SK-N-SH treated with all-trans-retinoic acid at 6 μM for 48 hours (cell line): Measurements from ENCODE around the gene MITF.
"Not testable (repeated sequence)": the region's sequence is repeated elsewhere in the genome, so short reads cannot be mapped to it uniquely, and the experiment has no call there.

Source experiments
- ATAC-seq: fragments of 200-7000 bp; cut with Tn5 transposase; 3 replicates; pipeline ENCODE4 v1.9.1; 2020; ENCODE audit warnings: mild to moderate bottlenecking, moderate library complexity
- ARNTL ChIP-seq: fragments of 450-650 bp; formaldehyde crosslinking; IDR thresholded peaks from 2 replicates; pipeline ENCODE4 v1.5.0; 2020; ENCODE audit warnings: low read depth, mild to moderate bottlenecking, moderate library complexity, borderline replicate concordance
- BACH2 ChIP-seq: fragments of 250-450 bp; sonication (Bioruptor Pico); IDR thresholded peaks from 2 replicates; pipeline ENCODE4 v1.9.0; 2021; ENCODE audit warnings: mild to moderate bottlenecking, borderline replicate concordance
- CREB5 ChIP-seq: fragments of 250-450 bp; sonication (Bioruptor Pico); IDR thresholded peaks from 2 replicates; pipeline ENCODE4 v1.5.1; 2020; ENCODE audit warnings: low read depth, mild to moderate bottlenecking, moderate library complexity
- CSDC2 ChIP-seq: fragments of 250-450 bp; sonication (Bioruptor Pico); IDR thresholded peaks from 2 replicates; pipeline ENCODE4 v1.5.0; 2020; ENCODE audit warnings: mild to moderate bottlenecking, moderate library complexity
- CSRNP3 ChIP-seq: fragments of 250-450 bp; sonication (Bioruptor Pico); IDR thresholded peaks from 2 replicates; pipeline ENCODE4 v1.5.1; 2021; ENCODE audit warnings: mild to moderate bottlenecking, moderate library complexity
- ESRRG ChIP-seq: fragments of 250-450 bp; sonication (Bioruptor Pico); IDR thresholded peaks from 2 replicates; pipeline ENCODE4 v1.6.1; 2021; ENCODE audit warnings: mild to moderate bottlenecking
- GLIS3 ChIP-seq: fragments of 250-450 bp; sonication (Bioruptor Pico); IDR thresholded peaks from 2 replicates; pipeline ENCODE4 v1.5.0; 2020; ENCODE audit warnings: mild to moderate bottlenecking, moderate library complexity
- ISL1 ChIP-seq: fragments of 250-450 bp; sonication (Bioruptor Pico); IDR thresholded peaks from 2 replicates; pipeline ENCODE4 v2.1.2; 2022; ENCODE audit warnings: mild to moderate bottlenecking, moderate library complexity
- OSR1 ChIP-seq: fragments of 250-450 bp; sonication (Bioruptor Pico); IDR thresholded peaks from 2 replicates; pipeline ENCODE4 v1.8.0; 2022; ENCODE audit warnings: moderate library complexity, mild to moderate bottlenecking, inconsistent platforms
- POU6F1 ChIP-seq: fragments of 250-450 bp; sonication (Bioruptor Pico); IDR thresholded peaks from 2 replicates; pipeline ENCODE4 v1.8.0; 2021; ENCODE audit warnings: low read depth, mild to moderate bottlenecking, moderate library complexity, borderline replicate concordance
- PPARA ChIP-seq: fragments of 250-450 bp; sonication (Bioruptor Pico); IDR thresholded peaks from 2 replicates; pipeline ENCODE4 v1.5.0; 2020; ENCODE audit warnings: mild to moderate bottlenecking, borderline replicate concordance
- RARB ChIP-seq: fragments of 250-450 bp; sonication (Bioruptor Pico); IDR thresholded peaks from 2 replicates; pipeline ENCODE4 v1.8.0; 2021; ENCODE audit warnings: mild to moderate bottlenecking, moderate library complexity
- SNAI2 ChIP-seq: fragments of 250-450 bp; sonication (Bioruptor Pico); IDR thresholded peaks from 2 replicates; pipeline ENCODE4 v1.5.0; 2020; ENCODE audit warnings: mild to moderate bottlenecking, moderate library complexity
- TCF4 ChIP-seq: fragments of 250-450 bp; sonication (Bioruptor Pico); IDR thresholded peaks from 2 replicates; pipeline ENCODE4 v1.8.0; 2021; ENCODE audit warnings: mild to moderate bottlenecking, moderate library complexity, borderline replicate concordance
- TOX ChIP-seq: fragments of 250-450 bp; sonication (Bioruptor Pico); IDR thresholded peaks from 2 replicates; pipeline ENCODE4 v1.8.0; 2021; ENCODE audit warnings: mild to moderate bottlenecking, moderate library complexity, borderline replicate concordance
- TSHZ2 ChIP-seq: fragments of 250-450 bp; sonication (Bioruptor Pico); IDR thresholded peaks from 2 replicates; pipeline ENCODE4 v1.5.0; 2020; ENCODE audit warnings: mild to moderate bottlenecking, moderate library complexity
- ZC3H10 ChIP-seq: fragments of 250-450 bp; sonication (Bioruptor Pico); IDR thresholded peaks from 2 replicates; pipeline ENCODE4 v1.5.1; 2021; ENCODE audit warnings: mild to moderate bottlenecking, moderate library complexity
- ZFP3 ChIP-seq: fragments of 250-450 bp; sonication (Bioruptor Pico); IDR thresholded peaks from 2 replicates; pipeline ENCODE4 v1.5.0; 2020; ENCODE audit warnings: mild to moderate bottlenecking, moderate library complexity
- ZFP30 ChIP-seq: fragments of 450-650 bp; formaldehyde crosslinking; IDR thresholded peaks from 2 replicates; pipeline ENCODE4 v1.5.0; 2022; ENCODE audit warnings: mild to moderate bottlenecking, moderate library complexity
- ZNF565 ChIP-seq: fragments of 450-650 bp; formaldehyde crosslinking; conservative IDR thresholded peaks from 2 replicates; pipeline ENCODE4 v1.5.0; 2020; ENCODE audit warnings: low read depth, mild to moderate bottlenecking, moderate library complexity
- ZNF70 ChIP-seq: fragments of 450-650 bp; formaldehyde crosslinking; IDR thresholded peaks from 2 replicates; pipeline ENCODE4 v1.5.0; 2020; ENCODE audit warnings: mild to moderate bottlenecking, moderate library complexity
- ZNF8 ChIP-seq: fragments of 450-650 bp; formaldehyde crosslinking; IDR thresholded peaks from 2 replicates; pipeline ENCODE4 v1.5.0; 2020; ENCODE audit warnings: mild to moderate bottlenecking, moderate library complexity
- TF ChIP-seq, protein P1 (sequence below): fragments of 250-450 bp; sonication (Bioruptor Pico); IDR thresholded peaks from 2 replicates; pipeline ENCODE4 v1.8.0; 2020; ENCODE audit warnings: mild to moderate bottlenecking, moderate library complexity, borderline replicate concordance

MITF gene

DNA sequence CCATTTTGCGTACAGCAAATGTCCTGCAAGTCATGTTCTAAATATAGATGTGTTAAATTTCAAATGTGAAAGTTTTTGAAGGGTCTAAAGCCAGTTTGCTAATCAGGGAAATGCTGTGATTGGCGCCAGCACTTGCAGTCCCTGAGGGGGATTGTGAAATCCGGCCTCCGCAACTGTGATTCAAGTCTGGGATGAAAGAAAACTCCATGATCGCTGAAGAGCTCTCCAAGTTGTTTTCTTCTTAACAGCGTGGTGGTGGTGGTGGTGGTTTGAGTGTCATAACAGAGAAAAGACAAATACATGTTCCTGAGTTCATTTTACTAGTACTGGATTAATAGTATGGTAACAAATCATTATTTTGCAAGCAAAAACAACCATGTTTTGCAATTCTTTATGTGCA is 51.8 kb downstream of the MITF start:
- no peak for ATAC-seq
- TF ChIP-seq ISL1: no peak
- no peak for TF ChIP-seq ZC3H10 (CRISPR knock-in tag)
- TF ChIP-seq ZFP30 (CRISPR knock-in tag): no peak
- no peak for TF ChIP-seq BACH2
- no peak for TF ChIP-seq ZFP3 (CRISPR knock-in tag)
- TF ChIP-seq ESRRG (CRISPR knock-in tag): no peak
- no peak for TF ChIP-seq ZNF565 (CRISPR knock-in tag)
- no peak for TF ChIP-seq ARNTL (CRISPR knock-in tag)
- TF ChIP-seq GLIS3 (CRISPR knock-in tag): no peak
- no peak for TF ChIP-seq ZNF8 (CRISPR knock-in tag)
- TF ChIP-seq SNAI2 (CRISPR knock-in tag): no peak
- no peak for TF ChIP-seq TCF4
- no peak for TF ChIP-seq CSDC2 (CRISPR knock-in tag)
- no peak for TF ChIP-seq POU6F1
- TF ChIP-seq CSRNP3 (CRISPR knock-in tag): no peak
- no peak for TF ChIP-seq ZNF70
- TF ChIP-seq, protein P1, sequence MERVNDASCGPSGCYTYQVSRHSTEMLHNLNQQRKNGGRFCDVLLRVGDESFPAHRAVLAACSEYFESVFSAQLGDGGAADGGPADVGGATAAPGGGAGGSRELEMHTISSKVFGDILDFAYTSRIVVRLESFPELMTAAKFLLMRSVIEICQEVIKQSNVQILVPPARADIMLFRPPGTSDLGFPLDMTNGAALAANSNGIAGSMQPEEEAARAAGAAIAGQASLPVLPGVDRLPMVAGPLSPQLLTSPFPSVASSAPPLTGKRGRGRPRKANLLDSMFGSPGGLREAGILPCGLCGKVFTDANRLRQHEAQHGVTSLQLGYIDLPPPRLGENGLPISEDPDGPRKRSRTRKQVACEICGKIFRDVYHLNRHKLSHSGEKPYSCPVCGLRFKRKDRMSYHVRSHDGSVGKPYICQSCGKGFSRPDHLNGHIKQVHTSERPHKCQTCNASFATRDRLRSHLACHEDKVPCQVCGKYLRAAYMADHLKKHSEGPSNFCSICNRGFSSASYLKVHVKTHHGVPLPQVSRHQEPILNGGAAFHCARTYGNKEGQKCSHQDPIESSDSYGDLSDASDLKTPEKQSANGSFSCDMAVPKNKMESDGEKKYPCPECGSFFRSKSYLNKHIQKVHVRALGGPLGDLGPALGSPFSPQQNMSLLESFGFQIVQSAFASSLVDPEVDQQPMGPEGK (CRISPR knock-in tag): no peak
- TF ChIP-seq RARB: no peak
- no peak for TF ChIP-seq PPARA (CRISPR knock-in tag)

DNA sequence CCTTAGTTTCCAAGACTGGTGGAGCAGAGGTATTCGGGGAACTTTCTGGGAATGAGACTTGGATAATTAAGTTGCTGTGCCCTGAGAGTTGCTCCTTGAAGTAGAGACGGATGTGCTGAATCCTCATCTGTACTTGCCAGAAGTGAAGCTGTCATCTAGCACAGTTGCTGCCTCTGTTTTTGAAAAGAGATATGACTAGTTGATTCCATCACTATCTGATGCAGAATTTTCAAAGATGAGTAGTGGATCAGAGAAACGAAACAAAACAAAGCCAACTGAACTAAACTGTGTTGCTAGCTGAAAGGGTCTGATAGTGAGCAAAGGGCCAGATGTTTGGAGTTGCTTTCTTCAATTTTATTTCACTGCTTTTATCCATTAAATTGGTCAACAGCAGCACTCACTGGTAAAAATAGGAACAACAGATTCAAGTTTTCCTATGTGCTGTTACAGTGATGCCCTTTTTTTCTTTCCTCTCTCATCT is 52.7 kb downstream of the MITF start:
- no peak for TF ChIP-seq POU6F1
- no peak for TF ChIP-seq ESRRG (CRISPR knock-in tag)
- no peak for TF ChIP-seq ZNF70
- no peak for TF ChIP-seq ZC3H10 (CRISPR knock-in tag)
- TF ChIP-seq CSDC2 (CRISPR knock-in tag): no peak
- no peak for TF ChIP-seq TSHZ2 (CRISPR knock-in tag)
- no peak for TF ChIP-seq ZFP3 (CRISPR knock-in tag)
- TF ChIP-seq BACH2: no peak
- no peak for TF ChIP-seq ZFP30 (CRISPR knock-in tag)
- no peak for TF ChIP-seq SNAI2 (CRISPR knock-in tag)
- TF ChIP-seq OSR1 (CRISPR knock-in tag): no peak
- TF ChIP-seq TOX (CRISPR knock-in tag): no peak
- no peak for TF ChIP-seq CSRNP3 (CRISPR knock-in tag)
- TF ChIP-seq GLIS3 (CRISPR knock-in tag): no peak
- TF ChIP-seq ARNTL (CRISPR knock-in tag): no peak
- TF ChIP-seq RARB: no peak
- no peak for TF ChIP-seq ZNF565 (CRISPR knock-in tag)
- no peak for TF ChIP-seq CREB5 (CRISPR knock-in tag)
- TF ChIP-seq TCF4: no peak
- TF ChIP-seq ISL1: no peak
- peak; percentile 88 for ATAC-seq

DNA sequence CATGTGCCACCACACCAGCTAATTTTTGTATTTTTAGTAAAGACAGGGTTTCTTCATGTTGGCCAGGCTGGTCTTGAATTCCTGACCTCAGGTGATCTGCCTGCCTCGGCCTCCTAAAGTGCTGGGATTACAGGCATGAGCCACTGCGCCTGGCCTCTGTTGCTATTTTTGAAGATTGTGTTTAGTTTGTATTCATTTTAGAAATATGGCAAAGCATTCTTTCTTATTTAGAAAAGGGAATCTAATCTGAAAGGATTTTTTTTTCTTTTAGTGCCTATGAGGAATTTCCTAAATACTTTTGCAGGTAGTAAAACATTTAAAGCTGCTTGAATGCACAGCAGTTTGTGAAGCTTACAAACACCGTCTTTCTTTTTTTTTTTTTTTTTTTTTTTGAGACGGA is 56.9 kb downstream of the MITF start:
- ATAC-seq: not testable (repeated sequence)
